RWPE1 (cell line): ENCODE measurements around the gene ARFGEF3.

Source experiments
- CTCF ChIA-PET: fragments of 350-600 bp; sonication (Branson Sonifier 250); formaldehyde crosslinking; extraction: SDS; loops from one replicate; lab custom pipeline; 2021; lab: Yijun Ruan, JAX
- POLR2A ChIA-PET: fragments of 400-600 bp; formaldehyde crosslinking; extraction: SDS; loops from one replicate; lab custom pipeline; 2020; ENCODE audit warnings: antibody characterized with exemption; ENCODE audit not compliant: low non-redundant PET; lab: Yijun Ruan, JAX
- DNase-seq: peaks from one replicate; pipeline ENCODE4 v3.0.0; 2012; ENCODE audit warnings: low spot score
- H3K27ac ChIP-seq: fragments of 450-650 bp; 2 replicates; pipeline ENCODE4 v1.5.1; 2017
- CTCF ChIP-seq: fragments of 450-650 bp; conservative IDR thresholded peaks from 2 replicates; pipeline ENCODE4 v1.5.1; 2017; ENCODE audit warnings: low read depth, mild to moderate bottlenecking

The ARFGEF3 gene

GRCh38 chr6:138387577-138388368 lies 226.0 kb downstream of the ARFGEF3 start:
- ChIA-PET CTCF (no interaction called here), POLR2A (no interaction called here)
- no peak for TF ChIP-seq CTCF
- H3K27ac ChIP-seq, result no peak overlapping the region
- no peak for DNase-seq

GRCh38 chr6:138389551-138389950 lies 227.8 kb downstream of the ARFGEF3 start:
- POLR2A ChIA-PET, result no interaction called here
- no peak overlapping the region for H3K27ac ChIP-seq
- DNase-seq, result no peak
- CTCF ChIA-PET, result no interaction called here
- TF ChIP-seq CTCF, result no peak
